H4 (cell line): Measurements from ENCODE around the gene SIGLECL1. TPM values are rescaled to one million over a fixed set of nuclear protein-coding genes. Genes with fewer than 3 reads are reported as not detected.

Experiments used
- DNase-seq: peaks from one replicate; pipeline ENCODE4 v3.0.0-alpha.2; 2015; ENCODE audit warnings: low spot score
- total RNA-seq: library from RNA; depleted of rRNA; stranded (reverse); fragments of >200 nt; shearing (Covaris generic); gene quantifications from 2 replicates; pipeline ENCODE4 v1.2.3, GENCODE V29; 2014; rRNA removed

The SIGLECL1 gene
- total RNA-seq, 1 experiment from 2014 or later, result 0.39 TPM

DNA sequence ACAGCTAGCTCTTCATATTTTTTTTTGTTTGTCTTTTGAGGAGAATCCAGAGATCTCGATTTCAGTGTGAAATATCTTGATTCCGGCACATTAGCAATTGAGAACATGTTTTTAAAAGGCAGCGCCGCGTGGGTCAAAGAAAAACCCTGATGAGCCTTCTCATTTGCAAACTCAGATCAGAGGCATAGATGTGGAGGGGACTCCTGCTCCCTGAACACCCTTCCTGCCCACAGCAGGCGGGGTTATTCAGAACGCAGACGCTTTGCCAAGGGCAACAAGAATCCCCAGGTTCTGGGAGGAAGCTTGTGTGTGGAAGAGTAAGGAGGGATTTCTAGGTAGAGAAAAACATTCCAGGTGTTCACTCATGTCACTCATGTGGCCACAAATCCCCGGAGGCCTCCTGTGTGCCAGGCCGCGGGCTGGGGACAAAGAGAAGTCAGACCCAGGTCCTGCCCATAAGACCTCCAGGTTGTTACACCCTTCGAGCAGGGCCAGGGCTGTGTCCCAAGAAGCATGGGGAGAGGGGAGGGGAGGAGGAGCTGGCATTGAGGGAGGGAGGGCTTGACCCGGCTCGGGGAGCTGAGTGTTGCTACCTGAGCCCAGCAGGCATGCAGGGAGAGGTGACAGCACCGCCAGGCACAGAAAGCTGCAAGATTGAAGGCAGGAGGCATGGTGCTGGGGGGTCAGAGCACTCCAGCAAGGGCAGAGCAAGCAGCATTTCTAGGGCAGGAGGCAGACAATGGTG is 44.7 kb downstream of the SIGLECL1 start:
- DNase-seq, result no peak

DNA sequence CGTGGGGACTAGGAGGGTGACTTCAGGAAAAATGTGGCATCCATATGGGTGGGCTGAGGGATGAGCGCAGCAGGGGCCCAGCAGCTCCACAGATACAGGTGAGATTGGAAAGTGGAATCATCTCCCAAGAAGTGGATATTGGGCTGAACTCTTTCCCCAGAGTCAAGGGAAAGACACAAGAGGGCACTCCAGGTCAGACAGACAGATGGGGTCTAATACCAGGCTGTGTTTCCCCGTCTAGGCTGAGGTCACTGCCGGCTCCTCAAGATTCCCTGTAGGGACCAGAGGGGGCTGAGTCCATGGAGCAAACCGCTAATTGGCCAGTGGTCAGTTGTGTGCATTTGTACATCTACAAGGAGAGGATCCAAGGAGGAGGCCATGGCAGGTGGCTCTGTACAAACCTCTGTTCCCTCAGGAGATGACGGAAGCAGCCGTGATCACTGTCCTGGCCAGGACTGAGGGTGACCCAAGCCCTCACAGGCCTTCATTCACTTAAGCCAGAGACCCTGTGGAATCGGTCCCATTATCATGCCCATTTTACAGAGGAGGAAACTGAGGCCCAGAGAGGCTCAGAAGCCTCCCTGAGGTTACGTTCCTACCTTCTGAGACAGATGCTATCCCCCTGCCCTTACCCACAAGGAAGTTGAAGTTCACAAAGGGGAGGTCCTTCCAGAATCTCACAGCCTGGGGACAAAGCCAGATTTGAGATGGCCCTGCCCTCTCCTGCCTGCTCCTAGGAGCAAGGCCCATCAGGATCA is 45.6 kb downstream of the SIGLECL1 start:
- DNase-seq, result no peak

DNA sequence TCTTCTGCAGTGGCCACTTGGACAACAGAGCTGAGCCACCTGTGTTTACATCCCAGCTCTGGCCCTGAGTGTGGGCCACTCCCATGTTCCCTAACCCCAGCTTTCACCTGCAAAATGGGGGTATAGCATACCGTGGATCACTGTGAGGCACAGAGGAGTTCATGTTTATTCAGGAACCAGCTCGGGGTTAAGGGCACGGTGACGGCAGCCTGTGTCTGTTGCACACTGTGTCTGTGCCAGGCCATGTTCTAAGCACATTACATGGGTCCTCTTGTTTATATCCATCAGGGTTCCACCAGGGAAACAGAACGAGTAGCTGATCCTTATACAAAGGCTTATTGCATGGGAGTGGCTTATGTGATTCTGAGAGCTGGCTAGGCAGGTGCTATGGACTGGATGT is 46.5 kb downstream of the SIGLECL1 start:
- no peak for DNase-seq

DNA sequence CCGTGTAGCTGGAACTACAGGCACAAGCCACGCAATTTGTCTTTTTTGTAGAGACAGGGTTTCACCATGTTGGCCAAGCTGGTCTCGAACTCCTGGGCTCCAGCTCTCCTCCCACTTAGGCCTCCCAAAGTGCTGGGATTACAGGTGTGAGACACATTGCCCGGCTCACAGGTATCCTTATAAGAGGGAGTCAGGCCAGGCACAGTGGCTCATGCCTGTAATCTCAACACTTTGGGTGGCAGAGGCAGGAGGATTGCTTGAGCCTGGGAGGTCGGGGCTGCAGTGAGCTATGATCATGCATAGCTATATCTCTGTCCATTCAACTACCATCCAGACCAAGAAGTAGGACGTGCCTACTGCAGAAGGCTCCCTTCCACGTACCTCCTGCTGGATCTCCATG is 50.4 kb downstream of the SIGLECL1 start:
- DNase-seq, result no peak

DNA sequence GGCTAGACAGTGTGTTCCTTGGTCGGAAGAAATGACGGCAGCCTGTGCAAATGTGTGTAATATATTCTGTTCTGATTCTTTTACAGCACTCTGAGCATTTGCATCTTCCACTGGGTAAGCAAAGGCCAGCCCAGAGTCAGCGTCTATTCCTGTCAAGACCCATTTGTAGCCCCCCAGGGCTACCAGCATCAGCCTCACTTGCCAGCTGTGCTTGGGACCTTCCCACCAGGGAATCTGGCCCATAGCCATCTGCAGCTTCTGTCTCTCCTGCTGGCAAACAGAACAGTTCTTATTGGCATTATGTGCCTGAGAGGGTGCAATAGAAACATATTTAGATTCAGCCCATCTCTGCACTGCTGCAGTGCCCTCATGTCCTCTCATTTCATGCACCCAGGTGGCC is 54.6 kb downstream of the SIGLECL1 start:
- no peak for DNase-seq

DNA sequence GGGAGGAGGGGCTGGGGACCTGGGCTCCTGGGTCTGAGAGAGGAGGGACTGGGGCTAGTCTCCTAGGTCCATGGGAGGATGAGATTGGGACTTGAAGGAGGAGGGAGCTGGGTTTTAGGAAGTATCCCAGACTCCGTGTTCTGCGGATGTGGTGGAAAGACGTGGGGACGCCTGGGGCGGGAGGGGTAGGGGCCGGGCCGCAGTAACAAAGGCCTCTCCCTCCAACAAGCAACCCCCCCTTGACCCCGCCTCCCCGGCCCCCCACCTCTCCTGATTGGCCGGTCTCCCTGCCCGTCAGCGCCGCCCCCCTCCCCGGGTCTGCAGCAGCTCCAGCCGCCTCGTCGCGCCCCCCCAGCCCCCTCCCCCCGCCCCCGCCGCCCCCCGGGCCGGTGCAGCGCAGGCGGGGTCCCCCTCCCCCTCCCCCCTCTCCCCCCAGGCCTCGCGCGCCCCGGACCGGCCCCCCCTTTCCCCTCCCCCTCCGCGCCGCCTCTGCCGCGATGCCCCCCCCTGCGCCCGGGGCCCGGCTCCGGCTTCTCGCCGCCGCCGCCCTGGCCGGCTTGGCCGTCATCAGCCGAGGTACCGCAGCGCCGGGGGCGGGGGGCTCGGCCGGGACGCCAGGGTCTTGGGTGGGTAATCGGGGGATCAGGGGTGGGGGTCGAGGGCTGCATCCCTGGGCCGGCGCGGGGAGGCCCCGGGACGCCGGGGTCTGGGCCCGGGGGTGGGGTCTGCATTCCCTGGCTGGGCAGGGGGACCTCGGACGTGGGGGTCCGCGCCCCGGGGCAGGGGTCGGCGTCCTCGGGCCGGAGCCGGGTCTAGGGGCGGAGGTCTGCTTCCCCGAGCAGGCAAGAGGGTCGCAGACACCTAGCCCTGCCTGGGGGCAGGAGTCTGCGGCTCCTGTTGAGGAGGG is 60.7 kb downstream of the SIGLECL1 start, which contains the start of gene IGLON5:
TSS of gene IGLON5 (plus strand) at position 294 of the 907 bp plus-strand sequence. CDS start at position 498, 204 bp downstream.
- peak; percentile 53 for DNase-seq

DNA sequence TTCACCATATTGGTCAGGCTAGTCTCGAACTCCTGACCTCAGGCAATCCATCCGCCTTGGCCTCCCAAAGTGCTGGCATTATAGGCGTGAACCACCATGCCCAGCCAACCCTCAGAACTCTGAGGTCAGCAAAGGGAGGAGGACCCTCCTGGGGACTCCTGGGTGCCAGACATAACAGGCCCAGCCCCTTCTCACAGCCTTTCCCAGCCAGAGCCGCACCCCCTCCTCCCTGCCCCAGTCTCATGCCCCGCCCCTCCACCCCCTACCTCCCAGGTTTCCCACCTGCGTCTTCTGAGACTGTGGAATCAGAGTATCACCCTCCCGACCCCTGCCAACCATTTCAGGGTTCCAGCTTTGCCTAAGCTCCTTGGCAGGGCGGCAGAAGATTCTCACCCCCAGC is 65.8 kb downstream of the SIGLECL1 start:
- no peak for DNase-seq

DNA sequence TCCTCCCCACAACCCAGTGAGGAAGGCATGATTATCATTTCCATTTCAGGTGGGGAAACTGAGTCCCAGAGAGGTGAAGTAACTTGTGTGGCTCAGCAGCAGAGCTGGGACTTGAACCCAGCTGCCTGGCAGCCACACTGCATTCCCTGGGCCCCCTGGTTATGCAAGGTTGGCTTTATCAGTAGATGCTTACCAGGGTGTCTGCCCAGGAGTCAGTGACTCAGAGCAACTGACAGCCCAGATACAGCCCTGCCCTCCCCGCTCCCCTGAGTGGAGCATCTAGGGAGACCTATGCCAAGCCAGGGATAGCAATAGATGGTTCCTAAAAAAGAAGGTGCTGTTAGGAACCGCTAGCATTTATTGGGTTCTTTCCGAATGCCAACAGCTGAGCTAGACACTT is 66.5 kb downstream of the SIGLECL1 start:
- DNase-seq, result no peak

DNA sequence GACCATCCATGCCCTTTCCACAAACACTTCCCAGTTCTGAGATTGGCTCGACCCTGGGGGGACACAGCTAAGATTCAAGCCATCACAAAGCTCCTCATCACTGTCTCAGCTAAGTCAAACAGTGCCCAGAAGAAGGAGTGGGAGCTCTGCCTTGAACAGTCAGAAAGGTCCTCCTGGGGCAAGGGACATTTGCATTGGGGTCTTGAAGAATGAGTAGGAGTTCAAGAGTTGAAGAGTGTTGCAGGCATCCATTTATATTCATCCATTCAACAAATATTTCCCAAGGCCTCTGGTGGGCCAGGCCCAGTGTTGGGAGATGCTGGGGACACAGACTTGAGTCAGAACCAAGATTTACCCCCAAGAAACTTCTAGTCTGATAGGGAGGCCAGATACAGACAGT is 67.1 kb downstream of the SIGLECL1 start:
- no peak for DNase-seq

Other genes with a start within 250 kb of the SIGLECL1 start
- not detected in 2 replicates for gene KLK8, start 249.5 kb upstream of the SIGLECL1 start, total RNA-seq
- gene KLK10, start 231.4 kb upstream of the SIGLECL1 start, total RNA-seq, result not detected in 2 replicates
- not detected in 2 replicates for gene KLK11, start 224.5 kb upstream of the SIGLECL1 start, total RNA-seq
- not detected in 2 replicates for gene KLK12, start 216.1 kb upstream of the SIGLECL1 start, total RNA-seq
- gene KLK13, start 186.0 kb upstream of the SIGLECL1 start, total RNA-seq, result not detected in 2 replicates
- gene KLK14, start 168.2 kb upstream of the SIGLECL1 start, total RNA-seq, result not detected in 2 replicates
- 2.8 and 6.0 TPM in 2 replicates for gene CTU1, start 142.7 kb upstream of the SIGLECL1 start, total RNA-seq
- gene SIGLEC9, start 126.2 kb upstream of the SIGLECL1 start, total RNA-seq, result not detected in 2 replicates
- not detected in 2 replicates for gene SIGLEC7, start 108.8 kb upstream of the SIGLECL1 start, total RNA-seq
- 3.3 and 13.9 TPM in 2 replicates for gene CD33, start 26.0 kb upstream of the SIGLECL1 start, total RNA-seq
- gene IGLON5, start 60.6 kb downstream of the SIGLECL1 start, total RNA-seq, result 0.72 and 1.2 TPM in 2 replicates
- 8.0 and 8.5 TPM in 2 replicates for gene VSIG10L, start 91.1 kb downstream of the SIGLECL1 start, total RNA-seq
- 397 and 449 TPM in 2 replicates for gene ETFB, start 115.3 kb downstream of the SIGLECL1 start, total RNA-seq
- gene CLDND2, start 117.9 kb downstream of the SIGLECL1 start, total RNA-seq, result 0.97 TPM in 1 of 2 replicates, not detected in the other
- not detected in 2 replicates for gene NKG7, start 121.6 kb downstream of the SIGLECL1 start, total RNA-seq
- gene LIM2, start 136.9 kb downstream of the SIGLECL1 start, total RNA-seq, result not detected in 2 replicates
- gene C19orf84, start 139.5 kb downstream of the SIGLECL1 start, total RNA-seq, result not detected in 2 replicates
- not detected in 2 replicates for gene SIGLEC10, start 166.6 kb downstream of the SIGLECL1 start, total RNA-seq
- gene SIGLEC8, start 207.4 kb downstream of the SIGLECL1 start, total RNA-seq, result not detected in 2 replicates
- gene CEACAM18, start 227.5 kb downstream of the SIGLECL1 start, total RNA-seq, result not detected in 2 replicates